CD4-positive, alpha-beta T cell (primary cell): ENCODE data around the gene CD300LG. TPM values are rescaled to one million over a fixed set of nuclear protein-coding genes. Genes with fewer than 3 reads are reported as not detected.

Experiments used
- ATAC-seq: fragments of 200-7000 bp; cut with Tn5 transposase; one replicate; pipeline ENCODE4 v1.10.0; 2022; ENCODE audit warnings: mild to moderate bottlenecking; ENCODE audit not compliant: poor library complexity
- CTCF ChIA-PET: fragments of 350-600 bp; sonication (Branson Sonifier 250); formaldehyde crosslinking; loops from one replicate; lab custom pipeline; 2021; ENCODE audit warnings: antibody characterized with exemption, inconsistent platforms; lab: Charles Lee
- POLR2A ChIA-PET: fragments of 350-600 bp; sonication (Branson Sonifier 250); formaldehyde crosslinking; loops from one replicate; lab custom pipeline; 2021; ENCODE audit warnings: antibody characterized with exemption, inconsistent platforms; lab: Charles Lee
- DNase-seq, 14 experiments: peaks; one replicate each; pipeline ENCODE4 v3.0.0-alpha.2; 2013 to 2020; ENCODE audit warnings: mixed read lengths in 2 of 14
- H3K27ac ChIP-seq, 2 donors: one replicate each; pipeline versions ENCODE4 v1.5.1 to v1.7.0; 2013; ENCODE audit warnings: low read length in 2 of 2, low read depth in 1 of 2, mild to moderate bottlenecking in 1 of 2
- H3K27me3 ChIP-seq, 2 experiments: 1 replicate in 1 of 2; 2 replicates in 1 of 2; pipeline versions ENCODE4 v1.6.1 to v1.7.0; 2013; ENCODE audit warnings: low read length in 2 of 2, control low read depth in 1 of 2, mild to moderate bottlenecking in 1 of 2, moderate library complexity in 1 of 2; ENCODE audit not compliant: insufficient read depth in 2 of 2, control insufficient read depth in 1 of 2
- H3K36me3 ChIP-seq: one replicate; pipeline ENCODE4 v1.6.1; 2013; ENCODE audit warnings: low read length, control low read depth; ENCODE audit not compliant: insufficient read depth
- H3K4me1 ChIP-seq: one replicate; pipeline ENCODE4 v1.6.1; 2013; ENCODE audit warnings: low read length, control low read depth; ENCODE audit not compliant: insufficient read depth
- H3K4me3 ChIP-seq: one replicate; pipeline ENCODE4 v1.5.1; 2013; ENCODE audit warnings: mild to moderate bottlenecking, low read length, moderate library complexity
- H3K9me3 ChIP-seq, 2 experiments: 1 replicate in 1 of 2; 2 replicates in 1 of 2; pipeline versions ENCODE4 v1.6.1 to v1.7.0; 2013; ENCODE audit warnings: low read length in 2 of 2, mild to moderate bottlenecking in 2 of 2, control low read depth in 1 of 2, moderate library complexity in 1 of 2; ENCODE audit not compliant: control insufficient read depth in 1 of 2, insufficient read depth in 1 of 2
- H3K27ac Mint-ChIP-seq: one replicate; pipeline ENCODE4 v1.8.0; 2020; ENCODE audit warnings: mixed read lengths
- H3K27me3 Mint-ChIP-seq: one replicate; pipeline ENCODE4 v1.8.0; 2021; ENCODE audit warnings: mixed read lengths
- H3K36me3 Mint-ChIP-seq: one replicate; pipeline ENCODE4 v1.8.0; 2021; ENCODE audit warnings: low read depth, mixed read lengths
- H3K4me1 Mint-ChIP-seq: one replicate; pipeline ENCODE4 v1.8.0; 2021; ENCODE audit warnings: low read depth, mixed read lengths
- H3K4me3 Mint-ChIP-seq: one replicate; pipeline ENCODE4 v1.8.0; 2020; ENCODE audit warnings: mild to moderate bottlenecking, mixed read lengths
- H3K9me3 Mint-ChIP-seq: one replicate; pipeline ENCODE4 v1.8.0; 2020; ENCODE audit warnings: mixed read lengths
- intact Hi-C, 2 experiments: fragments of 100-400 bp; cut with DNase I in 1 of 2; cut with micrococcal nuclease in 1 of 2; formaldehyde crosslinking; loops; one replicate each; pipeline versions ENCODE4 v1.15.1 to v1.9.0; 2023 to 2025; cut with DNase I, micrococcal nuclease
- total RNA-seq, 174 experiments: library from RNA in 2 of 174; stranded (reverse) in 2 of 174; gene quantifications; one replicate each; pipeline ENCODE4 v1.2.3 and lab custom pipeline; 2021 to 2026
- TF ChIP-seq, protein P1 (sequence below): fragments of 200-600 bp; IDR thresholded peaks from one replicate; pipeline ENCODE4 v1.8.0; 2022; ENCODE audit warnings: antibody characterized with exemption, mild to moderate bottlenecking

The CD300LG gene
- total RNA-seq, 2 experiments from 2014 or later: not detected

DNA sequence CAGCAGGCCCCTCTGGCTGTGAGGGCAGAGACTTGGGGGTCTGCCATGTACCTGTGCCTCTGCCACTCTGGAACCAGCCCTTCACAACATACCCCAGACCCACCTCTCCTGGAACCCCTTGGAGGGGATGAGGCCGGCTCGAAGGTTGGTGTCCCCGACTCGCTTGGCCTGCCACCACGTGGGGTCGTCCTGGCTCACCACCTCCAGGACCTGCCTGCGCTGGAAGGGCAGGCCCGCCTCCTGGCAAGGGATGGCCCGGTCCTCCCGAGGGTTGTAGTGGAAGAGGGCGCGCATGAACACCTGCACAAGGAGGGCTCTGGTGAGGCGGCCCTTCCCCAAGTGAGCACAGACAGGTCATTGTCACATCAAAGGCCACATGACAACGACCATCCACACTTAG is 26.2 kb upstream of the CD300LG start:
- no peak overlapping the region for H3K4me3 Mint-ChIP-seq
- H3K4me1 Mint-ChIP-seq: no peaks in the 10 kb centered on the region
- ChIA-PET CTCF (interaction anchor here (1.2 kb wide), 1 partner anchor 26 kb away, joined by 3 read pairs; the partner anchor contains the start of gene CD300LG), POLR2A (no interaction called here)
- DNase-seq: no peak
- H3K4me3 ChIP-seq: no peak overlapping the region
- H3K4me1 ChIP-seq: no peaks in the 10 kb centered on the region
- H3K27me3 Mint-ChIP-seq: no peaks in the 10 kb centered on the region
- ATAC-seq: no peak
- H3K9me3 ChIP-seq: no peaks in the 10 kb centered on the region
- intact Hi-C loops: no loop called here
- no peaks in the 10 kb centered on the region for H3K27me3 ChIP-seq
- TF ChIP-seq, protein P1, sequence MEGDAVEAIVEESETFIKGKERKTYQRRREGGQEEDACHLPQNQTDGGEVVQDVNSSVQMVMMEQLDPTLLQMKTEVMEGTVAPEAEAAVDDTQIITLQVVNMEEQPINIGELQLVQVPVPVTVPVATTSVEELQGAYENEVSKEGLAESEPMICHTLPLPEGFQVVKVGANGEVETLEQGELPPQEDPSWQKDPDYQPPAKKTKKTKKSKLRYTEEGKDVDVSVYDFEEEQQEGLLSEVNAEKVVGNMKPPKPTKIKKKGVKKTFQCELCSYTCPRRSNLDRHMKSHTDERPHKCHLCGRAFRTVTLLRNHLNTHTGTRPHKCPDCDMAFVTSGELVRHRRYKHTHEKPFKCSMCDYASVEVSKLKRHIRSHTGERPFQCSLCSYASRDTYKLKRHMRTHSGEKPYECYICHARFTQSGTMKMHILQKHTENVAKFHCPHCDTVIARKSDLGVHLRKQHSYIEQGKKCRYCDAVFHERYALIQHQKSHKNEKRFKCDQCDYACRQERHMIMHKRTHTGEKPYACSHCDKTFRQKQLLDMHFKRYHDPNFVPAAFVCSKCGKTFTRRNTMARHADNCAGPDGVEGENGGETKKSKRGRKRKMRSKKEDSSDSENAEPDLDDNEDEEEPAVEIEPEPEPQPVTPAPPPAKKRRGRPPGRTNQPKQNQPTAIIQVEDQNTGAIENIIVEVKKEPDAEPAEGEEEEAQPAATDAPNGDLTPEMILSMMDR: no peak
- H3K27ac ChIP-seq: no peak overlapping the region
- no peaks in the 10 kb centered on the region for H3K36me3 Mint-ChIP-seq
- no peaks in the 10 kb centered on the region for H3K36me3 ChIP-seq
- no peak overlapping the region for H3K27ac Mint-ChIP-seq
- H3K9me3 Mint-ChIP-seq: no peaks in the 10 kb centered on the region

DNA sequence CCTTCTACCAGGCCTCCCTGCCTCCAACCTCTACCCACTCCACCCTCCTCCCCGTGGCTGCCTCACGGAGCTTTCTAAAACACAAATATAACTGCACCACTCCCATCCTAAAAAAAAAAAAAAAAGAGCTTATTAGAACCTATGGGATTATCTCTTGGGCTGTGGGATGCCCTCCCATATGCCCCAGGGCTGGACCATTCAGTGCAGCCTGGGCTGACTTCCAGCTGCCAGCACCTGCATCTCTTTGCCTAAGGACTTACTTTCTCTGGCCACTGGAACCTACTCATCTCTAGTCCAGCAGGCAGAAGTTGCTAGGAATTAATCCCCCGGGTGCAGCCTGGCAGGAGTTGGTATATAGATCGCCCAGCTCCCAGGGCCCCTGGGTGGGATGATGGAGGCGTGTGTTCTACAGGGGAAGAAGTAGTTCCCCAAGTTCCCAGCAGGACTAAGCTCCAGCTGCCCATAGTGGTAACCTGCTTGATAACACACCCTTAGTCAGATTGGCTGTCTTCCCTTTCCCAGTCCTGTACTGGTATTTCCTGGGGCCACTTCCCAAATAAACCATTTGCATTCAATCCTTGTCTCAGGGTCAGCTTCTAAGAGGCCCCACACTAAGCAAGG is 24.3 kb upstream of the CD300LG start:
- intact Hi-C loops: no loop called here
- H3K9me3 ChIP-seq: no peaks in the 10 kb centered on the region
- H3K36me3 ChIP-seq: no peaks in the 10 kb centered on the region
- ATAC-seq: no peak
- DNase-seq: no peak
- Mint-ChIP-seq H3K27me3 (no peaks in the 10 kb centered on the region), H3K27ac (no peak overlapping the region), H3K4me1 (no peaks in the 10 kb centered on the region), H3K4me3 (no peak overlapping the region), H3K36me3 (no peaks in the 10 kb centered on the region), H3K9me3 (no peaks in the 10 kb centered on the region)
- no peaks in the 10 kb centered on the region for H3K4me1 ChIP-seq
- H3K27me3 ChIP-seq: no peaks in the 10 kb centered on the region
- H3K4me3 ChIP-seq: no peak overlapping the region
- TF ChIP-seq, protein P1: no peak
- H3K27ac ChIP-seq: no peak overlapping the region
- CTCF ChIA-PET: no interaction called here
- POLR2A ChIA-PET: no interaction called here

- intact Hi-C loops: no loop called here
- H3K36me3 Mint-ChIP-seq: no peaks in the 10 kb centered on the region
- ATAC-seq (no peak), DNase-seq (no peak)
- H3K27me3 ChIP-seq: no peaks in the 10 kb centered on the region
- H3K36me3 ChIP-seq: no peaks in the 10 kb centered on the region
- POLR2A ChIA-PET: interaction anchor here (0.6 kb wide), 1 partner anchor 168 kb away, joined by 3 read pairs; no protein-coding TSS in a partner anchor
- no peaks in the 10 kb centered on the region for H3K4me1 Mint-ChIP-seq
- no peaks in the 10 kb centered on the region for H3K27me3 Mint-ChIP-seq
- H3K9me3 Mint-ChIP-seq: no peaks in the 10 kb centered on the region
- no peak overlapping the region for H3K4me3 ChIP-seq
- CTCF ChIA-PET: no interaction called here
- H3K4me3 Mint-ChIP-seq: no peak overlapping the region
- no peak overlapping the region for H3K27ac Mint-ChIP-seq
- TF ChIP-seq, protein P1: no peak
- H3K27ac ChIP-seq: no peak overlapping the region
- no peaks in the 10 kb centered on the region for H3K4me1 ChIP-seq
- no peaks in the 10 kb centered on the region for H3K9me3 ChIP-seq
Measured at GRCh38 chr17:43823350-43824084, 23.5 kb upstream of the CD300LG start.
